Midbrain (tissue), 1 donor: ENCODE measurements around the gene IL5.

Source experiments
- DNase-seq: peaks from one replicate; lab custom pipeline; 2025; lab: John Stamatoyannopoulos, UW

IL5 gene

DNA sequence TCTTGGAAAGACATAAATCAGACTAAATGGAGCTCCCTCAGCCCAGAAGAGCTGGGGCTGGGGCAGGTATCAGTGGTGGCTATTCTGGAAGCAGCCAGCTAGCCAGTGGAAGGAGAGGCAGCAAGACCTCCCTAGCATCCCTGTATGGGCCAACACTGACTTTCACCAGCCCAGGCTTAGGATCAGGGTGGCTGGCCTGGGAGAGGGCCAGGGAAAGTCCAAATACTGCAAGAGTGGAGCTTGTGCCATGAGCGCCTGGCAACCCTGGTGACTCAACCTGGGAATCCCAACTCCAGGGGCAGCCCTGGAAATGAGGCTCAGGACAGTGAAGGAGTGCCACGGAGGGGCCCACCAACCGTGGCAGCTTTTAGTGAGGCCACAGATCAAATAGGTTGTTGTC lies 45.2 kb downstream of the IL5 start:
- no peak for DNase-seq

DNA sequence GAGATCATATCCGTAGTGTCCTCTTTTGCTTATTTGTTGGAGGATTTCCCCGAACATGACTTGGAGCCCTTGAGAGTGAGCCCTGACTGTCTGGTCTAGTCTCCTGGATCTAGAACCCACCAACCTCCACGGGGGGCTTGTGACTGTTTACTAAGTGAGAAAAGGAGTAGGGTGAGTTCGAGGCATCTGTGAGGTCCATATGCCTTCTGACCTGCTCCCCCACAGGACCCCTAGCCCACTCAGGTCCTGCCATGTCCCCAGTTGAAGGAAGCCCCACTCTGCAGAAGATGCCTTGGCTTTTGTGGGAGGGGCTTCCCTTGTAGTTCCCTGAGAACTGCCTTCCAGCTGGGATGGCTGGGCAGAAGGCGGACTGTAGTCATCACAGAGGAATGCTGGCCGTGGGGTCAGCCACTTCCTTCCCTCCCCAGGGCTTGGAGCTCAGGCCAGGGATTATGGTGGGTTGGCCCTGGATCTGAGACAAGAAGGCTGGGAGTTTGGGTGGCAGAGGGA lies 45.8 kb downstream of the IL5 start:
- DNase-seq: no peak

DNA sequence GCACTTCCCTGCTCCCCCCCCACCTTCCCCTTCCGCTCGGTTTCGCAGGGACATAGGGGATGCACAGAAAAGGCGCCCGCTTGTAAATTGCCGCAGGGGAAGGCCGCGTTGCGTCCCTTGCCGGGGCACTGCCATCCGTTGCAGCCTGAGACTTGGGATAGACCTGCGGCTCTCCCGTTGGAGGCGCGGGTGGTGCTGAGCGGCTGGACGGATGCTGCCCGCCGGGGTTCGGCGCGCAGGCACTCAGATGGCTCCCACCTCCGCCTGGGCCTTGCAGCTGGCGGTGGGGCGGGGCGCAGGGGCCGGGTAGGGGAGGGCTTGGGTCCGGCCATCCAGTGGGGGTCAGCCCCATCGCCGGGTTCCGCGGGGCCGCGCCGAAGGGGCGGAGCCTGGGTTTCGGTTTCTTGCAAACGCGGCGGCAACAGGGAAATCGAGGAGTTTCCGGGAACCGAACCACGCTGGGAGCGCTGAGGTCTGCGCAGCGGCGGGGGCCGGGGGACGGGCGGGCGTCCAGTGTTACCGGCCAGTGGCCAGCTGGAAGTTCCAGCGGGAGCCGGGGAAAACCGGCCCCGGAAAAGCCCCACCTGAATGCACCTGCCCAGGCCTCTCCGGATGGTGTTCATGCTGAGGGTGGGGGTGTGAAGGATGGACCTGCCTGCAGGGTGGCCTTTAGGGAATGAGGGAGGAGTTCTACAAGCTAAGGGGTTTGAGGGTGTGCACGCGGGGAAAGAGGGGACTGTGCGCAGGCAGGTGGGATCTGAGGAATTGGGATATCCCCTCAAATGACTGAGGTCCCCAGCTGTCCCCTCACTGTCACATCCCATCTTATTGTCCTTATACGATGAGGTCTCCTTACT lies 46.5 kb downstream of the IL5 start:
- peak; percentile 50 for DNase-seq

DNA sequence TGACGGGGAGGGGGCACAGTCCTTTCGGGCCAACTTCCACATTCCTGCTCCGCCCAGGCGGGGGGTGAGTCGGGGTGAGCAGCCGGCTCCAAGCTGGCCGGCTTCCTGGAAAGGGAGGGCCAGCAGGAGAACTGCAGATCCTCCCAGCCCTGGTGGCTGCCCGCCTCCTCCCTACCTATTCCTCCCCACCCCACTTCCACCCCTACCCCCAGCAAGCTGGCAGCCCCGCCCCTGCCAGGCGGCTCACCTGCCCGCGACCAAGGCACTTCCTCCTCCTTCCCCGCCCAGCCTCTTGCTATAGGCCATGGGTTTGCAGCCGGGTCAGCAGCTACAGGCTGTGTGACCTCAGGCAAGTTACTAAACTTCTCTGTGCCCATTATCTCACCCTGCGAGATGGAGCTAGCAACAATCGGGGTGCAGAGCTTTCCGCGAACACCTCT lies 47.1 kb downstream of the IL5 start:
- DNase-seq: peak; percentile 71

DNA sequence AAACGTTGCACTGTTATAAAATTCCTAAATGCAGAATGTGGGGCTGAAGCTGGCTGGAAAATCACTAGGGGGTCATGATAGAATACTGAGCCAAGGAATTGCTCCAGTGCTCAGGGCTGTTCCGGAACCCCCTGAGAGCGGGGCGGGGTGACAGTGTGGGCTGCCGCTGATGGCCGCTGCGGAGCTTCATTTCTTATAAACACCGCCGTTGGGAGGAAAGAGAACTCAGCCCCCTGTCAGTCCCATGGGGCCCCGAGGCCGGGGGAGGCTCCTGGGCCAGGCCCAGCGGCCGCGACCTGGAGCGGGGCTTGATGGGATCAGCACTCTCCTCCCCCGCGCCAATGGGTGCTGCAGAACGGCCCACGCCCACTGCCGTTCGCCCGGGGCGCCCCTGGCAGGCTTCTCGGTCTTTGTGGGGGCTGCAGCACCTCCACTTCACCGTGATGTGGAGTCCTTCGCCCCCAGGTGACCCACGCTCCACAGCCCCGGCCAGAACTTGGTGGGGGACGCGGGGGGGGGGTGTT lies 47.6 kb downstream of the IL5 start:
- peak; percentile 72 for DNase-seq

DNA sequence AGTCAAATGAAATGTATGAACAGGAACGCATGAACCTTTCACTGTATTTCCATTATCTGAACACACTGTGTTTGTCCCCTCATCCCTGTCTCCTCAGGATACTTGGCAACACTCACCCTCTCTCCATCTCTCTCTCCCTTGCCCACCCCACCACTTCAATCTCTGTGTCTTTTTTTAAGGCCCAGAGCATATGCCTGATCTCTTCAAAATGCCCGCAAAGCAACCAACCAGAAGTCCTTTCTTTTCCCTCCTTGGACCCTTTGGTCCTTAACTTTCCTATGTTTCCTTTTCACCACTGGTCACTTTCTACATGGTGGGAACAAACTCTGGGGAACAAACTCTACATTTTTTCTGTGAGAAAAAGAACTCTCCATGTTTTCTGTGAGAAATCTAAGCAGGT lies 49.5 kb downstream of the IL5 start:
- DNase-seq: no peak

DNA sequence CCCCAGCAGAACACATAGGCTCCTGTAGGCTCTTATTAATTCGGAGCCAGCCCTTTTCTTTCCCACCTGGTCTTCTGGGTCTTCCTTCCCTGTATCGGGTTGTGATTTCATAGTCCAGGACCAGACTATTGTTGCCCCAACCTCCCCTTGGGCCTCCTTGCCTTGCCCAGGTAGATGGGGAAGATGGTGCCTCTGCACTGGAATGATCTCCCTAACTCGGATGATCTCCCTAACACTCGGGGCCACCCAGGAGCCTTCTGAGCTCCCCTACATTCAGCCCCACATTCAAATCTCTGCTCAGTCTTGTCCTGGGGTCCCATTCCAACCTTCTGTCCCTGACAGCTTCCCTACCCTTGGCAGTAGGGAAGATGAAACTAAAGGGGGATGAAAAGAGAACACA lies 50.1 kb downstream of the IL5 start:
- DNase-seq: no peak

DNA sequence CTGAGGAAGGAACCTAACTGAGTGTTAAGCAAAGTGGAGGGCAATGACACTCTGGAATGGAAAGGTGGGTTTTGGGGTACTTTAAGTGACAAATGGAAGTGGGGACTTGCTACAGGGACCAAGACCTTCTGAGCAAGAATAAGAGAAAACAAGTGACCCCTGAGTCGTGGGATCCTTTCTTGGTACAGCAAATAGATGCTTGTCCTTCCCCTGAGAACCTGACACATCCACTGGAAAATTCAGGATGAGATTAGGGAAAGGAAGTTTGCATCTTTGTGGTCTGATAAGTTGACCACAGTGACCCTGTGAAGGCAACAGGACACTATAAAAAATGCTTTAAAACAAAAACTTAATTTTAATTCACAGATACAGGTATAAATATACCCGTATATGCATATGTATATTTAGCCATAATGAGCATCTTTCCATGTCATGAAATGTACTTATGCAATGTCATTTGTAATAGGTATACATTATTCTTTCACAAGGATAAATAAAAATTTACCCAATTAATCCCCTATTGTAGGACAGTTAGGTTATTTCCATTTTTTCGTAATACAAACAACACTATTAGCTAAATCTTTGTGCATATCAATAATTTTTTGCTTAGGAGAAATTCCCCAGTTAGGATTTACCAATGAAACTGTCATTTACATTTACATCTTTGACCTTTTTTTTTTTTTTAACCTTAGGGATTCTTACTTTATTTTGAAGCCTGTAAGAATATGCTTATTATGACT lies 50.8 kb downstream of the IL5 start:
- DNase-seq: no peak
